ENCODE data around the gene CMSS1.

CMSS1 gene

GRCh38 chr3:100020876-100021644 is 203.4 kb downstream of the CMSS1 start:
- H3K27ac ChIP-seq, result no peak overlapping the region
- TF ChIP-seq CTCF (conservative IDR thresholded peaks at IDR 0.05; ENCODE audit: low read depth), result no peak
- no peak for DNase-seq (ENCODE audit: low spot score)
- ChIA-PET CTCF (interaction anchor here (0.6 kb wide), 1 partner anchor 37 kb away, joined by 4 read pairs; no protein-coding TSS in a partner anchor), POLR2A (ENCODE audit: low non-redundant PET) (no interaction called here)

- no peak overlapping the region for H3K27ac ChIP-seq
- no peak for TF ChIP-seq CTCF (conservative IDR thresholded peaks at IDR 0.05; ENCODE audit: low read depth)
- DNase-seq (ENCODE audit: low spot score), result no peak
- POLR2A ChIA-PET (ENCODE audit: low non-redundant PET), result interaction anchor here (0.6 kb wide), 1 partner anchor 16 kb away, joined by 8 read pairs; no protein-coding TSS in a partner anchor
- CTCF ChIA-PET, result no interaction called here
Measured at GRCh38 chr3:100022506-100022905, 204.8 kb downstream of the CMSS1 start.

- POLR2A ChIA-PET (ENCODE audit: low non-redundant PET), result no interaction called here
- no peak overlapping the region for H3K27ac ChIP-seq
- no peak for TF ChIP-seq CTCF (conservative IDR thresholded peaks at IDR 0.05; ENCODE audit: low read depth)
- CTCF ChIA-PET, result no interaction called here
- DNase-seq (ENCODE audit: low spot score), result no peak
Measured at GRCh38 chr3:100023150-100023549, 205.5 kb downstream of the CMSS1 start.

- no peak for TF ChIP-seq CTCF (conservative IDR thresholded peaks at IDR 0.05; ENCODE audit: low read depth)
- no peak for DNase-seq (ENCODE audit: low spot score)
- ChIA-PET CTCF (no interaction called here), POLR2A (ENCODE audit: low non-redundant PET) (no interaction called here)
- H3K27ac ChIP-seq, result no peak overlapping the region
Measured at GRCh38 chr3:100023595-100023994, 205.9 kb downstream of the CMSS1 start.

- POLR2A ChIA-PET (ENCODE audit: low non-redundant PET), result no interaction called here
- DNase-seq (ENCODE audit: low spot score), result no peak
- CTCF ChIA-PET, result interaction anchor here (0.6 to 0.9 kb wide), 2 partner anchors 13 to 253 kb away, joined by 3 to 5 read pairs; no protein-coding TSS in a partner anchor
- no peak overlapping the region for H3K27ac ChIP-seq
- no peak for TF ChIP-seq CTCF (conservative IDR thresholded peaks at IDR 0.05; ENCODE audit: low read depth)
Measured at GRCh38 chr3:100024520-100025303, 207.1 kb downstream of the CMSS1 start.

GRCh38 chr3:100027321-100027720 is 209.7 kb downstream of the CMSS1 start:
- H3K27ac ChIP-seq, result no peak overlapping the region
- no peak for TF ChIP-seq CTCF (conservative IDR thresholded peaks at IDR 0.05; ENCODE audit: low read depth)
- CTCF ChIA-PET, result no interaction called here
- POLR2A ChIA-PET (ENCODE audit: low non-redundant PET), result no interaction called here
- DNase-seq (ENCODE audit: low spot score), result no peak

Data from RWPE1 (cell line).